GM12872 (cell line): ENCODE measurements around the gene C2CD3.

Experiments
- CTCF ChIP-seq: IDR thresholded peaks from 3 replicates; pipeline ENCODE4 v1.5.1; 2011; ENCODE audit warnings: low read depth, mild to moderate bottlenecking, low read length, moderate library complexity; ENCODE audit not compliant: insufficient read depth

The C2CD3 gene

GRCh38 chr11:73998846-73999575, 171.8 kb downstream of the C2CD3 start:
- TF ChIP-seq CTCF, result no peak

- no peak; the same call in 2 of the 3 replicates for TF ChIP-seq CTCF
These were observed 173.6 kb downstream of the C2CD3 start for GRCh38 chr11:73997120-73997770.

- no peak for TF ChIP-seq CTCF
These were observed 174.5 kb downstream of the C2CD3 start for GRCh38 chr11:73996161-73996747.

GRCh38 chr11:73995731-73996130, 175.1 kb downstream of the C2CD3 start:
- no peak for TF ChIP-seq CTCF

GRCh38 chr11:73995247-73995646, 175.6 kb downstream of the C2CD3 start:
- TF ChIP-seq CTCF, result no peak

GRCh38 chr11:73991471-73992006, 179.3 kb downstream of the C2CD3 start:
- no peak for TF ChIP-seq CTCF

GRCh38 chr11:73990730-73991129, 180.1 kb downstream of the C2CD3 start:
- no peak for TF ChIP-seq CTCF
